AG04450 (cell line): ENCODE measurements around the gene MFAP2. TPM values are rescaled to one million over a fixed set of nuclear protein-coding genes. Genes with fewer than 3 reads are reported as not detected.

ENCODE experiments used
- CTCF ChIA-PET: fragments of 300-600, 350-600 bp; formaldehyde crosslinking; extraction: SDS; loops from one replicate; lab custom pipeline; 2022; ENCODE audit warnings: antibody characterized with exemption, inconsistent platforms; lab: Charles Lee
- POLR2A ChIA-PET: fragments of 350-600 bp; formaldehyde crosslinking; extraction: SDS; loops from one replicate; lab custom pipeline; 2021; ENCODE audit warnings: antibody characterized with exemption, inconsistent platforms; lab: Yijun Ruan, JAX
- DNase-seq: peaks from one replicate; pipeline ENCODE4 v3.0.0-alpha.2; 2011; ENCODE audit warnings: low read depth, low spot score
- H3K27ac ChIP-seq: one replicate; pipeline ENCODE4 v1.5.1; 2012; ENCODE audit warnings: low read depth, low read length, control low read depth
- H3K27me3 ChIP-seq: one replicate; pipeline ENCODE4 v1.6.0; 2012; ENCODE audit warnings: low read length; ENCODE audit not compliant: control insufficient read depth, insufficient read depth
- H3K4me3 ChIP-seq: 2 replicates; pipeline ENCODE4 v1.5.1; 2011; ENCODE audit warnings: mild to moderate bottlenecking, low read depth, low read length, control low read depth
- H3K9me3 ChIP-seq: 2 replicates; pipeline ENCODE4 v1.5.1; 2012; ENCODE audit warnings: low read length; ENCODE audit not compliant: control insufficient read depth, insufficient read depth
- polyA plus RNA-seq: library from polyadenylated mRNA; depleted of rRNA; stranded (reverse); fragments of >200 nt; gene quantifications from 2 replicates; pipeline ENCODE4 v1.2.3, GENCODE V29; 2011
- TF ChIP-seq, protein P1 (sequence below): IDR thresholded peaks from 2 replicates; pipeline ENCODE4 v1.5.1; 2011; ENCODE audit warnings: low read depth, low read length, control low read depth, inconsistent platforms

Gene MFAP2
- polyA plus RNA-seq, 1 experiment, result 30.9 TPM

DNA sequence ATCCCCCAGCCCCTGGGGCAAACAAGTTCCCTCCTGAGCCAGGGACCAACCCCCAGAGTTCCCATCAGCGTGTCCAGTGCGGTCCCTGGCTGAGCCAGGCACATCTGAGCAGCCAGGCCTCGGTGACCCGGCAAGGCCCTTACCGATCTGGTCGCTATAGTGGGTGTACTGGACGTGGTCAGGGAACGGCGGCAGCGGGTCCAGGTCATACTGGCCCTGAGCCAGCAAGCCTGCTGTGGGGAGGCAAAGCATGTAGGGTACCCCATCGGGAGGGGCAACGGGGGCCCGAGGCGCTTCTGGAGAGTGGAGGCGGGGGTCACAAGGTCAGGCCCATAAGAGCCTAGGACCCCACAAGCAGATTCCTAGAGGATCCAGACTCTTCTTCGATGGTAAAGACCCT, 3.5 kb downstream of the MFAP2 start:
- POLR2A ChIA-PET, result no interaction called here
- TF ChIP-seq, protein P1, sequence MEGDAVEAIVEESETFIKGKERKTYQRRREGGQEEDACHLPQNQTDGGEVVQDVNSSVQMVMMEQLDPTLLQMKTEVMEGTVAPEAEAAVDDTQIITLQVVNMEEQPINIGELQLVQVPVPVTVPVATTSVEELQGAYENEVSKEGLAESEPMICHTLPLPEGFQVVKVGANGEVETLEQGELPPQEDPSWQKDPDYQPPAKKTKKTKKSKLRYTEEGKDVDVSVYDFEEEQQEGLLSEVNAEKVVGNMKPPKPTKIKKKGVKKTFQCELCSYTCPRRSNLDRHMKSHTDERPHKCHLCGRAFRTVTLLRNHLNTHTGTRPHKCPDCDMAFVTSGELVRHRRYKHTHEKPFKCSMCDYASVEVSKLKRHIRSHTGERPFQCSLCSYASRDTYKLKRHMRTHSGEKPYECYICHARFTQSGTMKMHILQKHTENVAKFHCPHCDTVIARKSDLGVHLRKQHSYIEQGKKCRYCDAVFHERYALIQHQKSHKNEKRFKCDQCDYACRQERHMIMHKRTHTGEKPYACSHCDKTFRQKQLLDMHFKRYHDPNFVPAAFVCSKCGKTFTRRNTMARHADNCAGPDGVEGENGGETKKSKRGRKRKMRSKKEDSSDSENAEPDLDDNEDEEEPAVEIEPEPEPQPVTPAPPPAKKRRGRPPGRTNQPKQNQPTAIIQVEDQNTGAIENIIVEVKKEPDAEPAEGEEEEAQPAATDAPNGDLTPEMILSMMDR, result no peak
- Histone ChIP-seq H3K9me3 (no peaks in the 10 kb centered on the region; the same call in 1 of the 2 replicates), H3K4me3 (no peak overlapping the region), H3K27ac (no peak overlapping the region), H3K27me3 (no peaks in the 10 kb centered on the region)
- CTCF ChIA-PET, result no interaction called here
- no peak for DNase-seq

DNA sequence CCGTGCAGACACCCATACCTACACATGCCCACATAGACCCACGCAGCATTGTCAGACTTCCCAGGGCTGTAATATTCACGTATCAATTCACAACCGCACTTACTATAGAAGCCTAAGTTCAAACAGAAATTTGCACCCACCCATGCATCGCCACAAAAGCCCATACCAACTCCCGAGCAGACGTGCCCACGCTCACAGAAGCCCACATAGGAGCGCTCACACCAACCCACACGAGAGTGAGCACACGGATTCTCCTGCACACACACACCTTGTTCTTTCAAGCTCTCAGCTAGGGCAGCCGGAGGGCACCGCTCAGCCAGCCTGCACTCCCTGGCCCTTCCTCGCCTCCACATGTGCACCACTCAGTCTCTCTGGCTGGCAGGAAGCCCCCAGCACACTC, 4.6 kb downstream of the MFAP2 start:
- no peaks in the 10 kb centered on the region for H3K27me3 ChIP-seq
- no peak for DNase-seq
- H3K9me3 ChIP-seq, result no peaks in the 10 kb centered on the region; the same call in 1 of the 2 replicates
- ChIA-PET CTCF (no interaction called here), POLR2A (no interaction called here)
- TF ChIP-seq, protein P1, result no peak
- no peak overlapping the region for H3K27ac ChIP-seq
- H3K4me3 ChIP-seq, result no peak overlapping the region

DNA sequence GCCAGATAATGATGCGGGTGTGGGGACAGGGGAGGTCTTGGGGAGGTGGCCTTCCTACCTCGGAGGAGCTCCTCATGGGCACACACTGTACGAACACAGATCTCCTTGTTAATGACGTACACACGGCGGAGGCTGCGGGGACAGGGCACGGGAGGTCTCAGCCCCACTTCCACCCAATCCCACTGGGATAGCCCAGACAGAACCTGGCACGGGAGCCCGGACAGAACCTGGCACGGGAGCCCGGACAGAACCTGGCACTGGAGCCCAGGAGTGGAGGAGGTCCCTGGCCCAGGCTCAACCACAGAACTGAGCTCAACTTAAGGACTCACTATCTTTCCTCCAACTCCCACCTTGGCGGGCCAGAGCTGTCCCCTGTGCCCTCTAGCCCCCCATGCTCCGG, 5.2 kb downstream of the MFAP2 start:
- H3K27me3 ChIP-seq, result no peaks in the 10 kb centered on the region
- H3K4me3 ChIP-seq, result no peak overlapping the region
- no peak for DNase-seq
- TF ChIP-seq, protein P1, result no peak
- CTCF ChIA-PET, result no interaction called here
- POLR2A ChIA-PET, result no interaction called here
- H3K9me3 ChIP-seq, result no peaks in the 10 kb centered on the region; the same call in 1 of the 2 replicates
- no peak overlapping the region for H3K27ac ChIP-seq

DNA sequence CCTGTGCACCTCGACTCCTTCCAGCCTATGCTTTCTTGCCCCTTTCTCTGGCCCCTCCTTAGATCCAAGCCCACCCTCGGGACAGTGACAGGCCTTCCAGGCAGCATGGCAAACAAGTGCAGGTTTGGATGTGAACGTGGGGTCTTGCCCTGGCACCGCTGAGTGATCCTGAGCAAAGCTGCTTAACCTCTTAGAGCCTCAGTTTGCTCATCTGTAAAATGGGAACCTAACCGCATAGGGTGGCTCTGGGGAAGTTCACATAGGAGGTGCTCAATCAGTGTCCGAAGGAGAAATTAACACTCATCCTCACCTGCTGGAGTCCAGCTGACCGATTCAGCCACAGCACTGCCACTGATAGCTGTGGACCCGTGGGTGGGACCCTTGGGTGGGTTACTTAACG, 7.2 kb downstream of the MFAP2 start:
- TF ChIP-seq, protein P1, result no peak
- POLR2A ChIA-PET, result no interaction called here
- DNase-seq, result no peak
- Histone ChIP-seq H3K27ac (no peak overlapping the region), H3K9me3 (peaks cover under 1% of the 10 kb centered on the region; the same call in 1 of the 2 replicates), H3K27me3 (no peaks in the 10 kb centered on the region), H3K4me3 (no peak overlapping the region)
- CTCF ChIA-PET, result interaction anchor here (1.7 kb wide), 1 partner anchor 13 kb away, joined by 17 read pairs; no protein-coding TSS in a partner anchor

DNA sequence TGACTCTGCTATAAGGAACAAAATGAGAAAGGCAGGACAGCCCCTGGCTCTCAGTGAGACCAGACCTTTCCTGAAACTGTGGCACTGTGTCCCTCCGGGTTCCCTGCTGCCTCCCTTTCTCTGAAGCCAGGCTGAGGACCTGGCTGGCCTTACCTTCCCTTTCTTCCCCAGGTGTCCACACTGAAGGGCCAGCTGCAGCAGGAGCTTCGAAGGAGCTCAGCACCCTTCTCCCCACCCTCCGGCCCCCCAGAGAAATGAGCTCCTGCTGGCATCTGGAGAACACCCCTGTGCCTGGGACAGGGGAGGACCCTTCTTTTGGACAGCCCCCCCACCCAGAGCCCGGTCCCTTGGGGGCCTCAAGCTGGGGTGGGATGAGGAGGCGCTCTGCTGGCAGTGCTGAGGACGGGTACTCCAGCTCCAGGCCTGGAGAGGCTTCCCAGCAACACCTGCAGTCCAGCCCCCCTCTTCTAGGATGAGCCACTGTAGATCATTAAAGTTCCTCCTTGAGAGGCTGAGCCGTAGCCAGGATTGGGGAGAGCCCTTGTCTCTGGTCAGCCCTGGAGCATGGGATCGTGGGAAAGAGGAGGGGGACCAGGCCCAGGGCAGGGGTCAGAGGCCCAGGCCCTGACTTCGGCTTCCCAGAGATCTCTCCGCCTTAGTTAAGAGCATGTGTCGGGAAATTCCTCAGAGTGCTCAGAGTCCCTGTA, 8.1 kb downstream of the MFAP2 start:
- H3K27me3 ChIP-seq, result no peaks in the 10 kb centered on the region
- DNase-seq, result no peak
- no peak overlapping the region for H3K4me3 ChIP-seq
- CTCF ChIA-PET, result interaction anchor here (0.6 to 1.7 kb wide), 3 partner anchors 12 to 354 kb away, joined by 5 to 17 read pairs (median 7); no protein-coding TSS in a partner anchor
- POLR2A ChIA-PET, result no interaction called here
- peaks cover 4% of the 10 kb centered on the region; the same call in 1 of the 2 replicates for H3K9me3 ChIP-seq
- no peak overlapping the region for H3K27ac ChIP-seq
- TF ChIP-seq, protein P1, result no peak
